MM.1S (cell line): ENCODE measurements around the gene GNGT1.

Source experiments
- DNase-seq: peaks from one replicate; pipeline ENCODE4 v3.0.0-alpha.2; 2015
- H2AFZ ChIP-seq: fragments of 300-600 bp; sonication (generic); 2 replicates; pipeline ENCODE4 v1.6.0; 2016; ENCODE audit warnings: antibody characterized with exemption, low read length
- H3F3A ChIP-seq: fragments of 300-600 bp; sonication (generic); 2 replicates; pipeline ENCODE4 v1.6.1; 2016; ENCODE audit warnings: mild to moderate bottlenecking, antibody characterized with exemption, low read length, moderate library complexity, mixed read lengths; ENCODE audit not compliant: insufficient read depth
- H3K27ac ChIP-seq: fragments of 300-600 bp; sonication (generic); 2 replicates; pipeline ENCODE4 v1.5.1; 2016; ENCODE audit warnings: mild to moderate bottlenecking, low read length
- H3K27me3 ChIP-seq: fragments of 300-600 bp; sonication (generic); replicated peaks from 2 replicates; pipeline ENCODE4 v1.6.0; 2016; ENCODE audit warnings: low read length; ENCODE audit not compliant: insufficient read depth
- H3K36me3 ChIP-seq: fragments of 300-600 bp; sonication (generic); replicated peaks from 2 replicates; pipeline ENCODE4 v1.6.1; 2016; ENCODE audit warnings: mild to moderate bottlenecking, low read length, mixed read lengths; ENCODE audit not compliant: insufficient read depth
- H3K4me1 ChIP-seq: fragments of 300-600 bp; sonication (generic); 2 replicates; pipeline ENCODE4 v1.6.1; 2016; ENCODE audit warnings: low read length, mixed read lengths
- H3K4me2 ChIP-seq: fragments of 300-600 bp; sonication (generic); 2 replicates; pipeline ENCODE4 v1.6.0; 2016; ENCODE audit warnings: low read depth, low read length
- H3K4me3 ChIP-seq: fragments of 300-600 bp; sonication (generic); 2 replicates; pipeline ENCODE4 v1.5.1; 2016; ENCODE audit warnings: low read length, mixed read lengths
- H3K79me2 ChIP-seq: fragments of 300-600 bp; sonication (generic); 2 replicates; pipeline ENCODE4 v1.6.1; 2016; ENCODE audit warnings: mixed run types, low read length, mixed read lengths
- H3K9ac ChIP-seq: fragments of 300-600 bp; sonication (generic); 2 replicates; pipeline ENCODE4 v1.6.1; 2016; ENCODE audit warnings: low read length, mixed read lengths
- H3K9me2 ChIP-seq: fragments of 300-600 bp; sonication (generic); replicated peaks from 2 replicates; pipeline ENCODE4 v1.6.1; 2016; ENCODE audit warnings: mild to moderate bottlenecking, low read length, mixed read lengths; ENCODE audit not compliant: insufficient read depth
- H3K9me3 ChIP-seq: fragments of 300-600 bp; sonication (generic); replicated peaks from 2 replicates; pipeline ENCODE4 v1.6.1; 2016; ENCODE audit warnings: mild to moderate bottlenecking, low read length, mixed read lengths; ENCODE audit not compliant: insufficient read depth
- H4K20me1 ChIP-seq: fragments of 300-600 bp; sonication (generic); 2 replicates; pipeline ENCODE4 v1.6.1; 2016; ENCODE audit warnings: mild to moderate bottlenecking, low read length, moderate library complexity, mixed read lengths; ENCODE audit not compliant: insufficient read depth
- EZH2 ChIP-seq: fragments of 300-600 bp; sonication (generic); optimal IDR thresholded peaks from 2 replicates; pipeline ENCODE3; 2017; ENCODE audit warnings: low read depth, mild to moderate bottlenecking, antibody characterized with exemption, low read length, mixed read lengths
- EZH2phosphoT487 ChIP-seq: fragments of 300-600 bp; sonication (generic); IDR thresholded peaks from 2 replicates; pipeline ENCODE4 v1.6.1; 2018; ENCODE audit warnings: antibody characterized with exemption, low read length
- TF ChIP-seq, protein P1 (sequence below): fragments of 300-600 bp; sonication (generic); IDR thresholded peaks from 2 replicates; pipeline ENCODE4 v1.5.1; 2016; ENCODE audit warnings: antibody characterized with exemption, low read length, mixed read lengths

The GNGT1 gene

DNA sequence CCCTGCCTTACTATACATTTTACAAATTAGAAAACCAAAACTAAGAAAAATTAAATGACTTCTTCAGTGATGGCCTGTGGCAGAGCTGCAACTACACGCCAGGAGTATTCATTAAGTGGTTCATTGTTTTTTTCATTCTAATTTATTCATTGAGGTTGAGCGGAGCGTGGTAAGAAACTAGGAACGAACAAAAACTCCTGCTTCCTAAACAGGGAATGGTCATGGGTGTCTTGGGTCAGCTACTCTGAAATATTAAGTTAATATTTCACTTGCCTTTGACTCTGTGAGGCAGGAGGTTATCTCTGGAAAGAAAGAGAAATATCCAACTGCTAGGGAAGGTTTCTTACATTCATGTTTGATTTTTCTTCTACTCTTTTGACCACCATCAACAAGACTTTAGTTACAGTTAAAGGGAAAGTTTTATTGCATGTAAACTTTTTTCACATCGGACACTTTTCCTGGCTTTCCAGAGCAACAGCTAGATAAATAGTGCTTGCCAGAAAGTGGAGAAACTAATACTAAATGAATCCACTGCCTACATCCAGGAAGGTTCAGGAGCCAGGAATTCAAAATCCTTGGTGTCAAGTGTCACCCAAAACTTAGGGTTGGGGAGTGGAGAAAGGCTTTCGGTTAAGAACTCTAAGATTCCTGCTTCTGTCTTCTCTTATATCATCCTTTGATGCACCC lies 14.3 kb downstream of the GNGT1 start:
- H3K27me3 ChIP-seq = no peaks in the 10 kb centered on the region
- H3K9ac ChIP-seq = no peak overlapping the region
- H3K9me2 ChIP-seq = no peaks in the 10 kb centered on the region
- TF ChIP-seq, protein P1, sequence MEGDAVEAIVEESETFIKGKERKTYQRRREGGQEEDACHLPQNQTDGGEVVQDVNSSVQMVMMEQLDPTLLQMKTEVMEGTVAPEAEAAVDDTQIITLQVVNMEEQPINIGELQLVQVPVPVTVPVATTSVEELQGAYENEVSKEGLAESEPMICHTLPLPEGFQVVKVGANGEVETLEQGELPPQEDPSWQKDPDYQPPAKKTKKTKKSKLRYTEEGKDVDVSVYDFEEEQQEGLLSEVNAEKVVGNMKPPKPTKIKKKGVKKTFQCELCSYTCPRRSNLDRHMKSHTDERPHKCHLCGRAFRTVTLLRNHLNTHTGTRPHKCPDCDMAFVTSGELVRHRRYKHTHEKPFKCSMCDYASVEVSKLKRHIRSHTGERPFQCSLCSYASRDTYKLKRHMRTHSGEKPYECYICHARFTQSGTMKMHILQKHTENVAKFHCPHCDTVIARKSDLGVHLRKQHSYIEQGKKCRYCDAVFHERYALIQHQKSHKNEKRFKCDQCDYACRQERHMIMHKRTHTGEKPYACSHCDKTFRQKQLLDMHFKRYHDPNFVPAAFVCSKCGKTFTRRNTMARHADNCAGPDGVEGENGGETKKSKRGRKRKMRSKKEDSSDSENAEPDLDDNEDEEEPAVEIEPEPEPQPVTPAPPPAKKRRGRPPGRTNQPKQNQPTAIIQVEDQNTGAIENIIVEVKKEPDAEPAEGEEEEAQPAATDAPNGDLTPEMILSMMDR = no peak
- no peak for TF ChIP-seq EZH2
- TF ChIP-seq EZH2phosphoT487 = no peak
- no peaks in the 10 kb centered on the region for H3K36me3 ChIP-seq
- H3K4me2 ChIP-seq = no peak overlapping the region
- no peak for DNase-seq
- H3K9me3 ChIP-seq = no peaks in the 10 kb centered on the region
- no peaks in the 10 kb centered on the region for H3K79me2 ChIP-seq
- H3K4me3 ChIP-seq = no peak overlapping the region
- no peaks in the 10 kb centered on the region for H3K4me1 ChIP-seq
- no peaks in the 10 kb centered on the region for H3F3A ChIP-seq
- no peak overlapping the region for H3K27ac ChIP-seq
- H4K20me1 ChIP-seq = no peaks in the 10 kb centered on the region
- H2AFZ ChIP-seq = no peak overlapping the region

DNA sequence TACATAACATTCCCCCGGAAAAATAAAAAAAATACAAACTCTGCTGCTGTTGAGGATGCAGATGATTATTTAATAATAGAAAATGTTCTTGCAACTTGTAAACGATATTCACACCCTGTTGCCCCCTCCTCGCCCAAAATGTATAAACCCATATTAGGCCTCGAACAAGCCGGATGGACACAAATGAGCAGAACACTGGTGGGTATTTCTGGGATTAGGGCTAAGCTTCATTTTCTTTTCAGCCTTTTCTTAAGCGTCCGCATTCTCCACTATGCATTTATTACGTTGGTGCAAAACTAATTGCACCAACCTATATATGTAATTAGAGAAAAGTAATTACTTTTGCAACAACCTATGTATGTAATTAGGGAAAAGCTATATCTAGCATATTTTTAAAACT lies 14.8 kb downstream of the GNGT1 start:
- no peaks in the 10 kb centered on the region for H3K4me1 ChIP-seq
- H3F3A ChIP-seq = no peaks in the 10 kb centered on the region
- no peaks in the 10 kb centered on the region for H3K27me3 ChIP-seq
- H2AFZ ChIP-seq = no peak overlapping the region; the same call in 1 of the 2 replicates
- no peak overlapping the region for H3K9ac ChIP-seq
- no peak overlapping the region; the same call in 1 of the 2 replicates for H3K4me3 ChIP-seq
- H3K9me3 ChIP-seq = no peaks in the 10 kb centered on the region
- no peaks in the 10 kb centered on the region for H3K36me3 ChIP-seq
- peak overlapping the region; percentile 90 for H3K4me2 ChIP-seq
- DNase-seq = no peak
- TF ChIP-seq EZH2phosphoT487 (no peak), EZH2 (no peak)
- TF ChIP-seq, protein P1 = no peak
- no peaks in the 10 kb centered on the region for H4K20me1 ChIP-seq
- no peaks in the 10 kb centered on the region for H3K79me2 ChIP-seq
- H3K27ac ChIP-seq = no peak overlapping the region
- no peaks in the 10 kb centered on the region for H3K9me2 ChIP-seq

DNA sequence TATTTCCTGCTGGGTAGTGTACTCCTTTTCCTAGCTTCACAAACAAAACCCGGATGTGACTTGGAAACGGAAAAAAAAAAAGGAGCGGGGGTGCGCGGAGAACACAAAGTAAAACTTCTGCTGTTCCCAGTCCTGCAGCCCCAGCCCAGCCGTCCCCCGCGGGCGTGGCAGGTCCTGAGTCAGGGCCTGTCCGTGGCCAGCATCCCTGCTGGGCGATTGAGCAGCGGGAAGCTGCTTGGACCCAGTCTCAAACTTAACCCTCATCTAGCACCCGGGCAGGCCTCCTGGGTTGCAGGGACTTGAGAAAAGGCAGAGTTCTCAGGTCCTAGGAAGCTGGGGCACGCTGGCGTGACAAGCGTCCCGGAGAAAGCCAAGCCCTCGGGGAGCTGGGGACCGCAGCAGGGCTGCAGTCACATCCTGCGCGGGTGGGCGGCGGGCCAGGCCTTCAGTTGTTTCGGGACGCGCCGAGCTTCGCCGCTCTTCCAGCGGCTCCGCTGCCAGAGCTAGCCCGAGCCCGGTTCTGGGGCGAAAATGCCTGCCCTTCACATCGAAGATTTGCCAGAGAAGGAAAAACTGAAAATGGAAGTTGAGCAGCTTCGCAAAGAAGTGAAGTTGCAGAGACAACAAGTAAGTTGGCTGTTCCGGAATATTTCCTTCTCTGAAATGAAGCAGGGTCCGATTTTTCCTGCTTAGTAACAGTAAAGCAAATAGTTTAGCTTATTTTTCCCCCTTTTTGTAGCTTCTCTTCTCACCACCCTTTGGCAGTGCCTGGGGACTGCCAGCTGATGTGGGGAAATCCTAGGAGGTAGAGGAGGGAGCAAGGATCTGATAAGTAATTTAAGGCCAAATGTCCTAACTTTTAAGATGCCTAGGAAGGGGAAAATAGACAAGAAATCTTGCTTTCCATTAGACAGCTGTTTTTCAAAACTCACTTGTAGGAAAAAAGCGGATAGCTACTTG lies 15.5 kb downstream of the GNGT1 start, which contains the start of gene GNG11:
Gene GNG11 (plus strand): TSS at position 129 of the 960 bp plus-strand sequence. CDS start 403 bp downstream, at position 532.
- H3K9ac ChIP-seq = peak within 1 kb of the TSS; percentile 46; the same call in 1 of the 2 replicates
- H3K79me2 ChIP-seq = no peaks in the 10 kb centered on the region
- H3K27ac ChIP-seq = no peak within 1 kb of the TSS
- no peaks in the 10 kb centered on the region for H3K27me3 ChIP-seq
- peak within 1 kb of the TSS; percentile 73 for H3K4me3 ChIP-seq
- TF ChIP-seq EZH2 = no peak
- TF ChIP-seq, protein P1 = no peak
- TF ChIP-seq EZH2phosphoT487 = no peak
- H3F3A ChIP-seq = no peaks in the 10 kb centered on the region
- peak; percentile 31 for DNase-seq
- peak within 1 kb of the TSS; percentile 95 for H2AFZ ChIP-seq
- no peaks in the 10 kb centered on the region for H3K9me3 ChIP-seq
- H4K20me1 ChIP-seq = no peaks in the 10 kb centered on the region
- H3K4me1 ChIP-seq = no peaks in the 10 kb centered on the region
- H3K9me2 ChIP-seq = no peaks in the 10 kb centered on the region
- peak within 1 kb of the TSS; percentile 90 for H3K4me2 ChIP-seq
- no peaks in the 10 kb centered on the region for H3K36me3 ChIP-seq
